ENCODE data around the gene TRABD2B.
A peak's percentile ranks its signal among the peaks of the same experiment; 100 is the strongest.

Gene TRABD2B

DNA sequence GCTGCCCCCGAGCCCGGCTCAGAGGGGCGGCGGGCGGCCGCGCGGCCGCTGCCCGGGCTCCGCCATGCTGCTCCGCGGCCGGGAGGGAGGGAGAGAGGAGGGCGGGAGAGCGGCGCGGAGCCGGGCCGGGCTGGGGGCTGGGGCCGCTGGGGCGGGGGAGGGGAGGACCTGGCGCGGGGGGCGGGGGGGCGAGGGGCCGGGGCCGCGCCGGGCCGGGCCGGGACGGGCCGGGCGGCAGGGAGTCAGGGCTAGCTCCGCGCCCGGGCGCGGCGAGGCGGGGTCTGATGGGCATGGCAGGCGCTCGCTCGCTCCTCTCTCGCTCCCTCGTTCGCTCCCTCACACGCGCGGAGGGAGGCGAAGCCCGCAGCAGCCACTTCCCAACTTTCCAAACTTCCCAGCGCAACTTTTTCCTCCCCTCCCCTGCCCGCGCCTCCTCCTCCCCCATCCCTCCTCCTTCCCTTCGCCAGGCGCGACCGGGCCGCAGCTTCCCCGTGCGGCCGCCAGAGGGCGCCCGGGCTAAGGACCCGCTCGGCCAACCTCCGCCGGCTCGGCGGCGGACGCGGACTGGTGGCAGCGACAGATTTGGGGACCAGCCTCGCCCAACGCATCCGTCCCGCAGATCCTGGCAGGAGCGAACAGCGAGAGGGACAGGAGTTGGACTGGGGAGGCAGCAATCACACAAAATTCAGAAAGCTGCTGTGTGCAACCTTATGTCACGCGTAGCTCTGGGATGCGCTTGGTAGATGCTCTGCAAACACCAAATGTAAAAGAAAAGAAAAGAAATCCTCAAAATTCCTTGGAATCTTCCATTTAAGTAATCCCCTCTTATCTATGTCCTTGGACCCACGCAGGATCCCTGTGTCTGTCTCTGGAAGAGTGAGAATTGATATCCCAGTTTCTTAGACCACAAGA lies at the start of gene TRABD2B:
Gene TRABD2B (minus strand): TSS at position 97 of the 912 bp plus-strand sequence.
- peak; percentile 72 for DNase-seq (ENCODE audit: low spot score)

DNA sequence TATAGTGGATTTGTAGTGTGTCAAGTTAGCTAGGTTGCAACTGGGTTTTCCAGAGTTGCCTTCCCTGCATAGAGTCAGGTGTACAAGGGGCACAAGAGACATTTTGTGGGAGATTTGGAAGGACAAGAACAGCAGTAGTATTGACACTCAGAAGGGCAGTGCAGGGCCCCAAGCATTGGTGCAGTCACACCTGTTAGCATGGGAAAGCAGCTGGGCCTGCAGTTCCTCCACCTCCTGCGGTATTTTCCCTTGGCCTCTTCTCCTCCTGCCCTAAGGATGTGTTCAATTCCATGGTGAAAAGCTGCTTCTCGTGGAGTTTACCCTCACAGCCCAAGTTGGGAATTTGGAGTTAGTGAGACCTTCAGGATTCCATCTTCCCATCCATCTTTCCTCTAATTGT lies 47.1 kb upstream of the TRABD2B start:
- no peak for DNase-seq (ENCODE audit: low spot score)

DNA sequence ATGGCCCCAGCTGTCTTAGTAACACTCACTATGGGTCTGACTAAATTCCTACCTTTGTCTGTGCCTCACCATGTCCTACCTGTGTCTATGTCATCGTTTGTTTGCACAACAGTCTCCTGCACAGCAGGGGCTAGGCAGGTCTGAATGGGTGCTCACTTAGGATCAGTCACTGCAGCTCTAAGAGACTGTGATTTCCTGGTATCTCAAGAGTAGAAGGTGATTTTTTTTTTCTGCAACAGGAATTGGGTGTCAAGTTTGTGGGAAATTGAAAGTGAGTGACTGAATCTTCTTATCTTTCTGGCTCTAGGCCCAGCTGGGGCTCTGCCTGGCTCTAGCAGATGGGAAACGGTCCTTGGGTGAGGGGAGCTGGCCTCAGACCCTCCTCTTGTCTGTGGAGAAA lies 46.4 kb upstream of the TRABD2B start:
- no peak for DNase-seq (ENCODE audit: low spot score)

DNA sequence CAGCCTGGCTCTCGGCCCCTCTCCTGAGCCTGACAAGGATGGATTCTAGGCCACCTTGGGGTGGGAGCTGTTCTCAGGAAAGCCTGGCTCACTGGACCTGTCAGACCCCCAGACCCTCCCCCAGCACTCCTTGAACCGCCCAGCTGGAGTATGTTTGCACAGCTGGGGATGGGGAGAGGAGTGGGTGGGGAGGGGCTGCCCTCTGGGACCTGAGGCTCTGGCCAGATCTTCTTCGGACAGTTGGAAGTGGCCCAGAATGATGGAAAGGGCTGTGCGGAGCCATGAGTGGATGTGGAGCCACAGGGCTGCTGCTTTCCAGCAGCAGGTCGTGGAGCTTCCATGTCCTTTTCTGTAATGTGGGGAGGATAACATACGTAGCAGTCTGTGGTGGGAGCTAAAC lies 43.0 kb upstream of the TRABD2B start:
- DNase-seq (ENCODE audit: low spot score) = no peak

DNA sequence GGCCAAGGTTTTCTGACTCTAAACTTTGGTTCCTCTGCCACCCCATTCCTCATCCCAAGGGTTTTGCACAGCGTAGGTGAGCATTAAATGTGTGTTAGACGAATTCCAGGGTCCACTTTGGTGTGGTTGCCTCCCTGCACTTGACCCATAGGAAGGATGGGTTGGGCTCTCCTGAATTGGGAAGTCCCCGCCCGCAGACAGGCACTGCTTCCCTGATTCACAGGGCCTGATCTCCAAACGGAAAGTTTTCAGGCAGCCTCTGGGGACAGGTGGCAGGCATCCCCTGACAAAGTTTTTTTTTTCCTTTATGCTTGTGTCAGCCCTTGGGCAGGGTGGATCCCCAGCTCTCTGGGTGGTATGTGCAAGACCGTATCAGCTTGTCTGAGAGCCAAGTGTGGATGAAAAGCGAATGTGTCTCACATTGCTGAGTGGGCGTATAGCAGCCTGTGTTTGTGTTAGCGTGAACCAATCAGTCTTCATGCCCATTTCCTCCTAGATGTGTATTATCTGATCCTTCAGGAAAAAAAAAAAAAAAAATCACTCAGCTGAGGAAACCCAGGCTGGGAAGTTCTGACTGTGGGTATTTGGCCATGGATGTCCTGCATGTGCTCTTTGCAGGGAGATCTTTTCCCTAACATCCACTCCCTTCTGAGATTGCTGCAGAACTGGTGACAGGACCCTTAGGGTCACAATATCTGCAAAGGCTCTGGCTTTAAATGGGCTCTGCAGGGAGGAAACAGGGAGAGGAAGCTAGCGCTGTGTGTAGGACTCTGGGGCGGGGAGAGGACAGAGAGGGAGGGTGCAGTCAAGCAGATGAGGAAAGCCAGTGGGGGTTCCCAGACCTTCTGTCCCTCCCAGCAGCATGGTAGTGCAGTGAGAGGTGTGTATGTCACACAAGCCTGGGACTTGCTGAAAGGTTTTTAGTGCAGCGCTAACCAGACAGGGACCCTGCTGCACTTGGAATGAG lies 42.2 kb upstream of the TRABD2B start:
- DNase-seq (ENCODE audit: low spot score) = no peak

DNA sequence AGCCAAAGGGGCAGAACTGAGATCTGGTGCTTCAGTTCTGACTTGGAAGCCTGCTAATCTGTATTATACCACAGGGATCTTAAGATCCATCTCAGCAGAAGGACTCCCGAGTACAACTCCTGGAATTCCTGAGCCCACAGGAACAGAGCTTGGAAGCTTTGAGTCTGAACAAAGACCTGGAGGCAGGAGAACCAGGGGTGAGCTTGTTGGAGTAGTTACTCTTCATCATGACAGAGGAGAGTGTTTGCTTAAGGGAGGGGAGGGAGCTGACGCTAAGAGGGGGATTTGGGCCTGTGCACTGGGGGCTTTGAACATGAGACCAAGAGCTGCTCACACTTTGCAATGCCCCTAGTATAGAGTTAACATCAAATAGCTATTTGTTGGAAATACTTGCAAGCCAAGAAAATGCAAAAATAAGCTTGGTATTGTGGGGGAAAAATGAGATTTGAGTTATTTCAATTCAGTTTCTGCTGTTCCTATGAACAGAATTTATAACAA lies 41.1 kb upstream of the TRABD2B start:
- DNase-seq (ENCODE audit: low spot score) = no peak

DNA sequence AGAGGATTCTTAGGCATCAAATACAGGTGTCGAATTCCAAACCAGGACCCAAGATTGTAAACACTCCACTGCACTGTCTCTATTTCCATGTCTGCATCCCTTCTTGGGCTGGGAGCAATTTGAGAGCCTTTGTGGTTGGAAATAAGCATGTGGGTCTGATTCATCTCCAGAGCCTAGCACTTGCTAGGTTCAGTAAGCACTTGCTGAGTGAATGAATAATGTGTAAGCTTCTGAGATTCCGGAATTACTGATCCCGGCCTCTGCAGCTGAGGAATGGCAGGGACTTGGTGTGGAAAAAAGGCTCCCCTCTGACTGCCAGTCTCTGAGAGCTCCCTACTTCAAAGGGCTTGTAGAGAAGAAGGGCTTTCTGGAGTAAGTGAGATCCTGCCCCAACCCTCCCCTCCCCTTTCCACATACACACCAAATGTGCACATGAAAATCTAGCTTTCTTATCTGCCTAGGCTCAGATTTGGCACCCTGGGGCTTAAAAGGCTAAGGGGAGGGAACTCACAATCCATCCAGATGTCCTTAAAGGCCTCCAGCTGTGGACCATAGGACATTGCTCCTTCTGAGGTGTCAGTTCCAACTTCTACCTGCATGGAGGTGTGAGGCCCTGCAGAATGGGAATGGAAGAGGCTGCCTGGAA lies 39.6 kb upstream of the TRABD2B start:
- DNase-seq (ENCODE audit: low spot score) = no peak

DNA sequence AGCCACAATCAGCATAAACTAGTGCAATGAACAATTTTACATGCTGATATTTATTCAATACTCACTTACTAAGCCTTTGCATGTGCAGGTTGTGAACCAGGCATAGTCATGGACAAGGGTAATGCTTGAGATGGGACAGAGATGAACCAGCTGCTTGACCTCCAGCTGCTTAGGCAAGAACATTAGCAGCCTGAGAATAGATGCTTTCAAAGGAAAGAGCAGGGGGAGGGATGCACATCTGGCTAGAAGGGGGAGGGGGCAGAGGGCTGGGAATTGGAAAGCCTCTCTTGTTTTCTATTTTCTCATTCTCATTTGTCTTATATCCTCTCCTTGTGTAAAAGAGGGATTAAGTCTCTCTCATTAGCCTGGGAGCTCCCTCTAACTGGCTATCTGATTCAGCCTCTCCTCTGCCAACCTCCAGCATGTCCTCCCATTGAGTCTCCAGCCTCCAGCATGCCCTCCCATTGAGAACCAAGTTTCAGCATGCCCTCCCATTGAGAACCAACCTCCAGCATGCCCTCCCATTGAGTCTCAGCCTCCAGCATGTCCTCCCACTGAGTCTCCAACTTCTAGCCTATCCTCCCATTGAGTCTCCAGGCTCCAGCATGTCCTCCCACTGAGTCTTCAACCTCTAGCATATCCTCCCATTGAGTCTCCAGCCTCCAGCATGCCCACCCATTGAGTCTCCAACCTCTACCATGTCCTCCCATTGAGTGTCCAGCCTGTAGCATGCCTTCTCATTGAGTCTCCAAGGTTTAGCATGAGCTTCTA lies 38.4 kb upstream of the TRABD2B start:
- DNase-seq (ENCODE audit: low spot score) = no peak

DNA sequence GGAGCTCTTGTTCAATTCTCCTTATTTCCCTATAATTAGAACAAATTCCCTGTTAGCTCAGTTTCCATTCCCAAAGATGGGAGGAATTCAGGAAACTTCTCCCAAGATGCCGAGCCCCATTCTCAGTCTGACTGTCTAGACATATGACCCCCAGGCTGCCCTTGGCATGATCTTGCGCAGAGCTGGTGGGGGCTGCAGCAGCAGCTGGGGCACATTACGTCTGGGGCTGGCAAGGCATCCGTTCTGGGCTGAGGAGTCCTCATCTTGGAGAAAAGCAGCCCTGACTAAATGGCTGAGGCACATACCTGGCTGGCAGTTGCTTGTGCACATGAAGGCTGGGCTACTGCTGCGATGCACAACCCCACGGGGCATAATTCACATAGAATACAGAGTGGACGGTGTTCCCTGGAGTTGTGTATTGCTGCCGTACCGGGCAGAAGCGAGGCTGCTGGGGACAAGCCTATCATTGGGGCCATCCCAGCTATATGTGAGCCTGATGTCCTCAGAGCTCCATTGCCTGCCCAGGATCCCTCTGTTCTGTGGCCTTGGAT lies 36.4 kb upstream of the TRABD2B start:
- DNase-seq (ENCODE audit: low spot score) = no peak

DNA sequence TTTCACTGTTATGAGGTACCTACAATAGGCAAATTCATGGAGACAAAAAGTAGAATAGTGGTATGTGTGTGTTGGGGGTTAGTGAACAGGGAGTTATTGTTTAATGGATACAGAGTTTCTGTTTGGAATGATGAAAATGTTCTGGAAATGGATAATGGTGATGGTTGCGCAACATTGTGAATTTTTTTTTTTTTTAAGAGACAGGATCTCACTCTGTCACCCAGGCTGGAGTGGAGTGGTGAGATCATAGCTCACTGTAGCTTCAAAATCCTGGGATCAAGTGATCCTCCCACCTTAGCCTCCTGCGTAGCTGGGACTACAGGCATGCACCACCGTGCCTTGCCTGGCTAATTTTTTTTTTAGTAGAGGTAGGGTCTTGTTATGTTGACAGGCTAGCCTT lies 34.5 kb upstream of the TRABD2B start:
- no peak for DNase-seq (ENCODE audit: low spot score)

DNA sequence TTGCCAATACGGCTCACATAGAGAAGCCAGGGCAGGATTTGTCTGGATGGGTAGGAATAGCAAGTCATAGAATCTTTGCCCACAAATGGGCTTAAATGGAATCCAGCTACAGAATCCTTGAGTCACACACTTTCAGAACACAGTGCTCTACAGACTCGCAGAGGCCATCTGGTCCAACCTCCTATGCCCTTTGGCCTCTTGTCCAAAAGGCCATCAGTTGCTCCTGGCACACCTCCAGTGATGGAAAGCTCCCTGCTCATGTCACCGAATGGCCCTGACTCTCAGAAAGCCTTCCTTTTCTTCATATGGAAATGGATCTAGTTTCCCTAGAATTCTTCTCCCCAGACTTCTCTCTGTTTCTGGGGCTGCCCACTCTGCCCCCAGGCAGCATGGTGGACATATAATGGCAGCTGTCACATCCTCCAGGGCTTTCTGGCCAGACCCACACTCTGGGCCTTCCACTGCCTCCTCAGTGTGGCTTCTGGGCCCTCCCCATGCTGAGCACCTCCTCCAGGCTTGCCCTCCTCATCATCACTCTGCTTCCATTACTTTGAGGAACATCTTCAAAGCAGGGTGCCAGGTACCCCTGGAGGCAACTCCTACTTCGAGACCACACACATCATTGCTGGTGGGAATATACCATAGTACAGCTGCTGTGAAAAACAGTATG lies 33.6 kb upstream of the TRABD2B start:
- no peak for DNase-seq (ENCODE audit: low spot score)

DNA sequence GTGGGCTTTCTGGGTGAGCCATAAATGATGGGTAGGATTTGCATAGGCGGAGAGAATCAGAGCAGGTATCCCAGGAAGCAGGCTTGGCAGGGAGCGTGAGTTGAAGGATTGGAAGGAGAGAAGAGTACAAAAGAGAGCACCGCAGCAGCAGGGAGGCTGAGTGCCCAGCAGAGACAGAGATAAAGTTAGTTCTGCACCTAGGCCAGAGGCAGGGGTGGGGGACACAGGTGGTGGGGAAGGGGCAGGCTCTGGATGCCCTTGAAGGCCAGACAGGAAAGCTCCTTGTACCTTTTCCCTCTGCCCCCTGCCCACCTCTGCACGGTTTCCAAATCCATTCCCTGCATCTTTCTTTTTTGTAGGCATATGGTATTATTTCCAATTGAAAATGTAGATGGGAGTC lies 33.0 kb upstream of the TRABD2B start:
- DNase-seq (ENCODE audit: low spot score) = no peak

DNA sequence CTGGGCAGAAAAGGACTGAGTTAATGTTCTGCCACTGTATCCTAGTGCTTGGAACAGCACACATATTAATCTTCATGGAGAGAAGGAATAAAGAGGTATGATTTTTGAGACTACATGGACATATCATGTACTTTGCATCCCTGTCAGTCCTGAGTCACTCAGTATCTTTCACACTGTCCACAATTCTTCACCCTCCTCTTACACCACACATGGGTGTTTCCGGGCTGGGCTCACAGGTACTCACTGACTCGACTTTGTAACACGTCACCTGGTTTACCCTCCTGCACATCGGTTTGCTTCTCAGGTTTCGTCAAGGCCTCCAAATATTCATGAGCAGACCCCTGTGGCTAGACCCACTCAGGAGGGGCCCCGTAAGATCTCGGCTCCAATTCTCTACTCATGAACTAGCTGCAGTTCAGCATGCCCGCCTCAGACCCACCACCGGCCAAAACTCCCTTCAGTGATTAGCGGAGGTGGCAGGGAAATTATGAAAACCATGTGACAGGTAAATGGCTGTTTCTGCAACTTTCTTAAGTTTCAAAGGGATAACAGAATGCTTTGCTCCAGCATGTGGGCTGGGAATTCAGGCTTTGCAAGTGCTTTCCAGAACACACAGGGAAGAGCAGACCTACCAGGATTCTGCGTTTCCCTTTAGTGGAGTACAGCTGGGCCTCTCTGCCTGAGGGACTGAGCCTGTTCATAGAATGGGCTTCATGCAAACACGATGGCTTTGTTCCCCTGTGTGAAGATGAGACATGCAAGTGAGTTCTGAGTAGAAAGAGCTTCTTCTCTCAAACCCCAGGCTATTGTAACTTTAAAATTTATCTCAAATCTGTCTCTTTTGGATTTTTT lies 31.3 kb upstream of the TRABD2B start:
- no peak for DNase-seq (ENCODE audit: low spot score)

DNA sequence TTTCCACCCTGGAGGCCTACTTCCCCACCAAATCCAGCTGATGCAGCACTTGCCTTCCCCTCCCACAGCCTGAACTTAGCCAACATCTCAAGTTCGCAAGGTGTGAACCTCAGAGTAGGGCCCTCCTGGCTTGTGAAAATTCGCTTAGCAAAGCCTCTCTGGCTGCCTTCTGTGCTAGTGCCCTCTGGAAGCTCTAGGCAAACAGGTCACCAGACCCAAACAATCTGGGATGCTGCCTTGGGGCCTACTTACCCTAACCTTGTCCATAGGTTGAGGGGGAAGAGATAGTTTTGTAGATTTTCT lies 30.3 kb upstream of the TRABD2B start:
- no peak for DNase-seq (ENCODE audit: low spot score)

DNA sequence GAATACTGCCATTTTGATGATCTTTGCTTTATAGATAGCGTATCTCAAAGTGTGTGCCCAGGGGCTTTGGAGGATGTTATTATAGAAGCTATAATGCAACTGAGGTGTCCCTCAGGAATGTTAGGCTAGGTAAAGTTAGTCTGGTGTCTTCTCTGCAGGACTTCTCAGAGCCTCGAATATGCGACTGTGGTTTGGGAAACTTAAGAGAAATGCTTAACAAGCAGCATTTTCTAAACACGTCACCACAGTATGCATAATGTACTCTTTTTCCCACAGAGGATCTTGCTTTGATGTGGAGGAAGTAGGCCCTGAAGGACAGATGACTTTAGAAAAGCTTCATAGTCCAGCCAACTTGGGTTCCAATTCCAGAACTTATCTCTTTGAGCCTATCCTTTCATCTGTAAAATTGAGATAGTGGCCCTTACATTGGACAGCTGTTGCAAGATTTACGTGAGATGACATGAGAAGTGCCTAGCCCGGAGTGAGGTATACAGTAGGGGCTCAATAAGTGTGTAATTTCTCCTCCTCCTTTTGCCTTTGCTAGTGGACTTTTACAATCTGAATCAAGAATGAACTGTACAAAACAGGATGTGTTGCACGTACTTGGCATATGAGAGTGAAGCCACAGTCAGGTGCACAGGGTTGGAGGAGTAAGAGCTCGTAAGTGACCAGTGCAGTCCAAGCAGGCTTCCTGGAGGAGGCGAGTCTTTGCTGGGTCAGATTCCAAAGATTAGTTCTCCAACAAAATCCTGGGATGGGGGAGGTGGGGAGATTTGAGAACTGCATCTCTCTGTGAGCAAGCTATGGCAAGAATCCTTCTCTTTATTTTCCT lies 29.7 kb upstream of the TRABD2B start:
- no peak for DNase-seq (ENCODE audit: low spot score)

DNA sequence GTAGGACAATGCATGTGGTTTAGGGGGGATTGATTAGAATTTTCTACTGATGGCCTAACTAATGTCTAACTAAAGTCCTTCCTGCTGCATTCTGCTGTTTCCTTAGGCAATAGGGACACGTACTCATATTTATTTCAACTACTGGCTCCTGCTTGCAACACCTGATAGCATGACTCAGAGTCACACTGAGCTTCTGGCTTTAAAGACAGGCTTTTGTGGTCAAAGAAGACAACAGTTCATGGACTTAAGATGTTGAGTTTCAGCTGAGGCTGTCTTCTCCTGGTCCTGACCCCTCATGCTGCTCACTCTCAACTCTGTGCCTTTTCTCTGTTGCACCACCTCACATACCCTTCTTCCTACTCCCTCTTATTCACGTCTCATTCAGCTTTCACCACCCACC lies 29.1 kb upstream of the TRABD2B start:
- DNase-seq (ENCODE audit: low spot score) = no peak

DNA sequence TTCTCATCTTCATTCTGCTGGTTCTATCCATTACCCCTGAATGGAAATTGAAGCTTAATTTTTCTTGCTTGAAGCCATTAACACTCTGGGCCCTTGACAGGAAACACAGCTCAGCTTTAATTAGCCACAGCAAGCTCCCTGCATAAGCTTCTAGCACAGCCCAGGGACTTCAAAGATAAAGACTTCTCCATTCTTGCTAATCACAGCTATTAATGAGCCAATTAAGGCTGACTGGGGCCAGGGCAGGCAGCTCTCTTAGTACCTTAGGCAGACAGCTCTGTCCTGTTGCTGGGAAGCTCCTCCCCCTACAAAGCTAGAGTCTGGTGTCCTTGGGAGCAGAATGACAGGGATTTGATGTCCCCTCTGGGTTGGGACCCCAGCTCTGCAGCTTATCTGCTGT lies 27.9 kb upstream of the TRABD2B start:
- no peak for DNase-seq (ENCODE audit: low spot score)

DNA sequence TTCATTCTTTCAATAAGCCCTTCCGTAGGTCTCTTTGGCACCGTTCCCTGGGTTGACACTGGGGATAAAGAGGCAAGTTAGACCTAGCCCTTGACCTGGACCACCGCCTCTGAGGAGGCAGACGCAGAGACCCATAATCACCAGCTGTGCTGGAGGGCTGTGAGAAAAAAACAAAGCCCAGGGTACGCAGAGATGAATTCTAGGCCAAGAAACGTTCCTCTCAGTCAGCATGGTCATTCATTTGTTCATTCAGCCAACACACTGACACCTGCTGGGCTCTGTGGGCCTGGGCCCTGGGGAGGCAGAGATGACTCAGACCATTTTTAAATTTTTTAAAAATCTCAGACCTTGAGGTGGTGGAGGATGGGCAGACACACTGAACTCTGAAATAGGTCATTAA lies 26.3 kb upstream of the TRABD2B start:
- DNase-seq (ENCODE audit: low spot score) = no peak

DNA sequence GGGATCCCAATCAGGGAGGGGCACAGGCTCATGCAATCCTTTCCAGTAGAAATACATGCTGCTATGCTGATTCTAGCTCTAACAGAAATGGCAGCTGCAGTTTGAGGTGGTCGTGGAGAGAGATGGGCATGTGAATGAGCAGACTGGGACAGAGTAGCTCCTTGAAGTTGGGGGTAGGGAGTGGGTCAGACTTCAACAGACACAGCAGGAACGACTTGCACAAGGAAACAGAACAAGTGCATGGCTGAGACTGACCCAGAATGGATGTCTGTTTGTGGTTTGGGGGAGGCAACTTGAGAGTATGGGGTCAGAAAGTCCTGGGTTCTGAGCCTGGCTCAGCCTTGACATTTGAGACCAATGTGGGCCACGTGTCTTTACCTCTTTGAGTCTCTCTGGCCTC lies 25.1 kb upstream of the TRABD2B start:
- DNase-seq (ENCODE audit: low spot score) = no peak

Measured in activated CD4-positive, alpha-beta T cell treated with anti-CD3 and anti-CD28 coated beads, Interleukin-2, Interleukin-4, amounts not matched to agents 100 ng/mL and 50 ng/mL, durations not matched to agents 16 hours and 8 hours (primary cell).